TTC549 (cell line): ENCODE results near the gene TBC1D2B.

ENCODE experiments used
- FAIRE-seq: peaks from 2 replicates; lab custom pipeline; 2012; peaks lifted over from hg19 to GRCh38; lab: Jason Lieb, UNC

The TBC1D2B gene

DNA sequence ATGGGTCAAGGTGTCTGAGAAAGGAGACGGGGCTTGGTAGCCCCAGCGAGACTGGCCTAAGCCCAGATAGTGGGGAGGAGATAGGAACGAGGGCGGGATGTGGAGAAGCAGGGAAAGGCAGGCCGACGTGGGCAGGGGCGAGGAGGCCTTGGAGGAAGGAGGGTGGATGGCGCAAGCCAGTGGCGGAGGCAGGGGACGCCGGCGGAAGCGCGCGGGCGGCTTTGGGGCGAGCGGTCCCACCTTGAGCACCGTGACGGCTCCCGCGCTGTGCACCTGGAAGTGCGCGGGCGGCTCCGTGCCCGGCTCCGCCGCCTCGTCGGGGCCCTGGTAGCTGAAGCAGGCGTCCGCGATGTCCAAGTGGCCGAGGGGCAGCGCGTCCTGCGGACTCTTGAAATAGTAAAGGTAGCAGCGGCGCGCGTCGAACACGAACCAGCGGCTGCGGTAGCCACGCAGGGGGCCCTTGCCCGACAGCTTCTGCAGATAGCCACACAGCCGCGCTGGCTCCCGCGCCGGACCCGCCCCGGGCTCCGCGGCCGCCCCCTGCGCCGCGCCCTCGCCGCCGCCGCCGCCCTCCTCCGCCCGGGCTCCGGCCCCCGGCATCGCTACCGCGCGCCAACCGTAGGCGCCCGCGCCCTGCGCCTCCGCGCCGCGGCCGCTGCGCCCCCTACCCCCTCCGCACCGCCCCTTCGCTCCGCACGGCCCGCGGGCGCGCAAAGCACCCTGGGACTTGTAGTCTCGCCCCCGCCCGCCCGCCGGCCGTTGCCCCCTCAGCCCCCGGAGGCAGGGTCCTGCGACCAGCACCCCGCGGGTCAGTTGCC lies at the start of gene TBC1D2B:
TSS of gene TBC1D2B (minus strand) at position 659 of the 818 bp plus-strand sequence. CDS start at position 600, 59 bp downstream.
- no peak for FAIRE-seq

GRCh38 chr15:78125267-78125666 lies 47.8 kb upstream of the TBC1D2B start:
- no peak for FAIRE-seq

DNA sequence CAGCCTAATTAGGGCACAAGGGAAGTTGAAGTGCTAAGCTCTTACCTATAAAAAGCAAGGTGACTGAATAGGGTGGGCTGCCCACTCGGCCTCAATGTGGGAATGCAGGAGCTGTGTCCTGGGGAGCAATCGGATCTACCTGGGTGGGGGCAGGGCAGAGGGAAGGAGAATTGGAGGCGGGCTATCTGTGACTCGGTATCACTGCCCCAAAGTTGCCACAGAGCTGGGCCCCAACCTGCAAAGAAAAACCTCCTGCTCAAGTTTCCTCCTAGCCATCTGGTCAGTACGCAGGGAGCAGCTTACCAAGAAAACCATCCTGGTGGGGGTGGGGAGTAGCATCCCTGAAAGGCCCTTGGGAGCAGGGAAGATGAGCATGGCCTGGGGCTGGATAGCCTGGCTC lies 43.0 kb upstream of the TBC1D2B start:
- FAIRE-seq: no peak

- FAIRE-seq: no peak
Measured at GRCh38 chr15:78112551-78112950, 35.0 kb upstream of the TBC1D2B start.

DNA sequence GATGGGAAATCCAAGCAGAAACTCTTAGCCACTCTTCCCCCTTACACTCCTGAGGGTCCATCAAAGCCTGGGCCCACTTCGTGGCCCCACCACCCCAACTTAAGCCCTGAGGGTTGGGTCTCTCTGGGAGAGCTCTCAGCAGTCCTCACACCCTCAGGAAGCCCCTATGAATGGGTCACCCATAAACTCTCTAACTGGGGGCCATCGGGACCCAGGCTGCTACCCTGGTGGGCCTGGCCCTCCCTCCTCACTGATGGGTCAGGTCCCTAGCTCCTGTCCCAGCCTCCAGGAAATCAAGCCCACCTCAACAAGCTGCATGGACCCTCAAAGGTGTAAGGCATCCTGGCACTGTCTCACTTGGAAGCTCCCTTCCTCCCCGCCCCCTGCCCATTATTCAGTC lies 34.3 kb upstream of the TBC1D2B start:
- no peak for FAIRE-seq

DNA sequence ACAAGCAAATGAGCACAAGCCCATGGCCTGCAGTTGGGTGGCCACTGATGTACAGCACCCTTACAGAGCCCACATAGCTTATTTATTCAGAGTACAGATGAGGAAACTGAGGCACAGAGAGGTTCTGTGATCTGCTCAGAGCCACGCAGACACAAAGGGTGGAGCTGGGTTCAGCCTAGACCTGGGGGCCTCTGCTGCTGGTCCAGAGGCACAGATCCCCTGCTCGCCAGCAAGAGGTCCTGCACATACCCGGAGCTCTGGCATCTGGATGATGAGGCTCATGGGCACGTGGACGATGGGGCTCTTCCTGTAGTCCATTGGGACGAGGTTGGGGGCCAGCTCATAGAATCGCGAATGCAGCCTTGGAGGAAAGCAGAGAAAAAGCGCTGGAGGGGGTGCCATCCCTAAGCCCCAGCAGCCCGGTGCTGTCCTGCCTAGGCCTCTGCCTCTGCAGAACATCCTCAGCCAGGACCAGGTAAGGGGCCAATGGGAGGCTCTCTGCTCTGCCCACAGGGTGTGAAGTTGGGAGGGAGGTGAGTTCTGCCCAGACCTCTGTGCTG lies 33.5 kb upstream of the TBC1D2B start:
- FAIRE-seq: no peak

GRCh38 chr15:78110096-78110495 lies 32.6 kb upstream of the TBC1D2B start:
- FAIRE-seq: no peak

DNA sequence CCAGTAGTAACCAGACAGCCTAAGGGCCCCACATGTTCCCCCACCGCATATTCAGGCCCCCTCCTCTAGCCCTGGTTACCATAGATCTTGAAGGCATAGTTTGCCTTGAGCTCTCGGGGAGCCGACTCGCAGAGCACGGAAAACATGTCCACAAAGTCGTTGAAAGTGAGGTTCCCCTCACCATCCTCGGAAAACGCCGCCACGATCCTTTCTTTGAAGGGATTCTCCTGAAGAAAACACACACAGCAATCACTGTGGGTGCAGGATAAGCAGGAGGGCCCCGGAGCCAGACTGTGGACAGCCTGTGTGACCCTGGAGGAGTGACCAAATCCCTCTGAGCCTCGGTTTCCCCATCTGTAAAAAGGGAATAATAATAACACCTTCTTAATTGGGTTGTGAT lies 31.6 kb upstream of the TBC1D2B start:
- no peak for FAIRE-seq

DNA sequence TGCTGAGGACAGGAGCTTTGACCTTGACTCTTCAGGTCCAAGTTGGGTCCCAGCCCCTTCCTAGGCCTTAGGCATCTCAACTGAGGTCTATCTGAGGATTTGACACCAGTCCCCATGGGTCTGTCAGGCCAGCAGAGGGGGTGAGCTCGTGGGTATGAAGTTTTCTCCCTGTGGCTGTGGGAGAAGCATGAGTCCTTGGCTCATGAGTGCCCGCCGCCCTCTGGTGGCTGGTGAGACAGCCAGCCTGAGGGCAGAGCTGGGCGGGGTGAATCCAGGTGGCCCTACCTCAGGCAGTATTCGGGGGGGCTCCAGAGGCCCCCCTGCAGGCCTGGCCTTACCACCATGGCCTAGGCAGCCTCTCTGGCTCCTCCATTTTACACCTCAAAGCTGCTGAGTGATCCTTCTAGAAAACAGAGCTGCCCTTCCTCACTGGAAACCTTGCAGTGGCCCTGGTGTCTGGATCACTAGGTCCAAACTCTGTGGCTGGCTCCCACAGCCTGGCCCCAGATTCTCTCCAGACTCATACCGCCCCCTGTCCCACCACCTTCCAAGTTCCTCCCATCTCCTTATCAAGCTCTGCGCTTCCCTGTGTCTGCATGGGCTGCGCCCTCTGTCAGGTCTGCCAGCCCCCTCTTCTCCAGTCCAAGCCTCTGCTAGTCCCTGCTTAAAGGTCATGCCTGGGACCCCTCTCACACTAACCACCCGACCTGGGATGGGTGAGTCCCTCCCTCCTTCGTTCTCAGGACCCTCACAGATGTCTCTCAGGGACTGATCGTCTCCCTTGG lies 31.0 kb upstream of the TBC1D2B start:
- no peak for FAIRE-seq

DNA sequence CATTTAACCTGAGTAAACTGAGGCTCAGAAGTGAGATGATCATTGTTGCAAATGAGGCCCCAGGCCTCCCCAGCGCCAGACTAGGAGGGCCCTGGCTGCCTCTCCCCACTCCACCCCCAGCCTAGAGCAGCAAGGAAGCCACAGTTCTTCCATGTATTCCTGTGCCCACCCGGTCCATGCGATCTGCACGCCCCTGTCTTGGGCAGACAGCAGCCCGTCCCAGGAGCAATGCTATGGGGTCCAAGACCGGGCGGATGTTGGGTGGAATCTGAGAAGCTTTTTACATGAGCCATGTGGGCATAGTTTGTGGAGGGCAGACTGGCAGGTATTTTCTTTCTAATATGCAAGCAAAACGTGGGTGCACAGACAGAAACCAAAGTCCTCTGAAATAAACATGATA lies 30.0 kb upstream of the TBC1D2B start:
- FAIRE-seq: no peak

GRCh38 chr15:78105476-78106241 lies 28.1 kb upstream of the TBC1D2B start:
- FAIRE-seq: no peak

GRCh38 chr15:78104566-78105475 lies 27.3 kb upstream of the TBC1D2B start:
- FAIRE-seq: no peak

- no peak for FAIRE-seq
Measured at GRCh38 chr15:78104119-78104479, 26.6 kb upstream of the TBC1D2B start.

GRCh38 chr15:78103406-78104118 lies 26.1 kb upstream of the TBC1D2B start:
- no peak for FAIRE-seq

GRCh38 chr15:78102741-78103140 lies 25.2 kb upstream of the TBC1D2B start:
- FAIRE-seq: no peak

- FAIRE-seq: no peak
Measured at GRCh38 chr15:78102211-78102610, 24.7 kb upstream of the TBC1D2B start.

GRCh38 chr15:78101423-78102105 lies 24.1 kb upstream of the TBC1D2B start:
- no peak for FAIRE-seq

- FAIRE-seq: no peak
Measured at GRCh38 chr15:78100886-78101285, 23.4 kb upstream of the TBC1D2B start.

GRCh38 chr15:78098131-78098755 lies 20.7 kb upstream of the TBC1D2B start:
- no peak for FAIRE-seq

- FAIRE-seq: no peak
Measured at GRCh38 chr15:78097667-78098066, 20.2 kb upstream of the TBC1D2B start.
